GM18520 (cell line): ENCODE results near the gene TSPAN6.
A peak's percentile ranks its signal among the peaks of the same experiment; 100 is the strongest.

Experiments
- ATAC-seq: cut with Tn5 transposase; IDR thresholded peaks from one replicate; pipeline ENCODE4 v1.9.1; 2021; ENCODE audit not compliant: unreplicated experiment

Gene TSPAN6

GRCh38 chrX:100648458-100649417 is 12.1 kb upstream of the TSPAN6 start:
- no peak for ATAC-seq

GRCh38 chrX:100647739-100648138 is 11.1 kb upstream of the TSPAN6 start:
- no peak for ATAC-seq

- ATAC-seq, result no peak
These were observed 10.5 kb upstream of the TSPAN6 start for GRCh38 chrX:100647095-100647494.

- ATAC-seq, result no peak
These were observed 8.5 kb upstream of the TSPAN6 start for GRCh38 chrX:100645106-100645505.

- no peak for ATAC-seq
These were observed 7.6 kb upstream of the TSPAN6 start, which contains the start of gene SRPX2 for GRCh38 chrX:100643956-100644860. TSS of gene SRPX2 (plus strand) at chrX:100644199. CDS start at chrX:100646323, 2,124 bp downstream.

GRCh38 chrX:100643212-100643611 is 6.6 kb upstream of the TSPAN6 start:
- ATAC-seq, result no peak

- no peak for ATAC-seq
These were observed 5.7 kb upstream of the TSPAN6 start for GRCh38 chrX:100642290-100642689.

- no peak for ATAC-seq
These were observed 651 bp downstream of the TSPAN6 start for GRCh38 chrX:100635989-100636320.

GRCh38 chrX:100635040-100635439 is 1.6 kb downstream of the TSPAN6 start:
- no peak for ATAC-seq

- ATAC-seq, result peak; percentile 82
These were observed 10.6 kb downstream of the TSPAN6 start for GRCh38 chrX:100625985-100626491.

- no peak for ATAC-seq
These were observed 13.6 kb downstream of the TSPAN6 start for GRCh38 chrX:100623001-100623400.

- ATAC-seq, result peak; percentile 99
These were observed 21.6 kb downstream of the TSPAN6 start for GRCh38 chrX:100615005-100615404.

GRCh38 chrX:100611951-100612350 is 24.7 kb downstream of the TSPAN6 start:
- ATAC-seq, result no peak

GRCh38 chrX:100609591-100609990 is 27.0 kb downstream of the TSPAN6 start:
- ATAC-seq, result no peak

- ATAC-seq, result no peak
These were observed 29.9 kb downstream of the TSPAN6 start for GRCh38 chrX:100606753-100607152.

GRCh38 chrX:100600758-100601157 is 35.8 kb downstream of the TSPAN6 start:
- ATAC-seq, result peak; percentile 80

GRCh38 chrX:100600340-100600739 is 36.3 kb downstream of the TSPAN6 start:
- no peak for ATAC-seq

- no peak for ATAC-seq
These were observed 37.1 kb downstream of the TSPAN6 start for GRCh38 chrX:100599456-100599855.

GRCh38 chrX:100596601-100597000 is 40.0 kb downstream of the TSPAN6 start:
- no peak for ATAC-seq

GRCh38 chrX:100593581-100593980 is 43.0 kb downstream of the TSPAN6 start:
- ATAC-seq, result no peak

- ATAC-seq, result no peak
These were observed 43.5 kb downstream of the TSPAN6 start for GRCh38 chrX:100593126-100593525.
